ENCODE results near the gene OSBPL6.

OSBPL6 gene

DNA sequence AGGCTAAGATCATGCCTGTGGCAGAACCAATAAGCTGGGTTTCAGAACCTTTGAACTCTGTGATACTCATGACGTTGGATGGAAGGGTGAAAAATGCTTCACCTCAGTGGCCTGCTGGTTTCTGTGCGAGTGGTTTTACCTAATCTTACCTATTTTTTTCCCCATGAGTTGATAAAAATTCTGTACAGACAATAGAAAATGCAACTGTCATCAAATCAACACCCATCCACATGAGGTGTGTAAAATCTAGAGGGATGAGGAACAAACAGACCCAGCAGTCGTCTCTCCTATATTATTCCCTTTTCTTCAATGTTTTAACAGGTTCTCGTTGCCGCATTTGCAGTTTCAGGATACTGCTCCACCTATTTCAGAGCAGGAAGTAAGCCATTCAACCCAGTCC, 189.4 kb downstream of the OSBPL6 start:
- no peak for TF ChIP-seq CTCF (IDR thresholded peaks at IDR 0.05; ENCODE audit: insufficient read depth, missing control alignments)
- DNase-seq (ENCODE audit: insufficient read length, low spot score) (no peak), FAIRE-seq (no peak)

GRCh38 chr2:178385595-178386148, 191.4 kb downstream of the OSBPL6 start:
- no peak for FAIRE-seq
- DNase-seq (ENCODE audit: insufficient read length, low spot score) = no peak
- TF ChIP-seq CTCF (IDR thresholded peaks at IDR 0.05; ENCODE audit: insufficient read depth, missing control alignments) = no peak

DNA sequence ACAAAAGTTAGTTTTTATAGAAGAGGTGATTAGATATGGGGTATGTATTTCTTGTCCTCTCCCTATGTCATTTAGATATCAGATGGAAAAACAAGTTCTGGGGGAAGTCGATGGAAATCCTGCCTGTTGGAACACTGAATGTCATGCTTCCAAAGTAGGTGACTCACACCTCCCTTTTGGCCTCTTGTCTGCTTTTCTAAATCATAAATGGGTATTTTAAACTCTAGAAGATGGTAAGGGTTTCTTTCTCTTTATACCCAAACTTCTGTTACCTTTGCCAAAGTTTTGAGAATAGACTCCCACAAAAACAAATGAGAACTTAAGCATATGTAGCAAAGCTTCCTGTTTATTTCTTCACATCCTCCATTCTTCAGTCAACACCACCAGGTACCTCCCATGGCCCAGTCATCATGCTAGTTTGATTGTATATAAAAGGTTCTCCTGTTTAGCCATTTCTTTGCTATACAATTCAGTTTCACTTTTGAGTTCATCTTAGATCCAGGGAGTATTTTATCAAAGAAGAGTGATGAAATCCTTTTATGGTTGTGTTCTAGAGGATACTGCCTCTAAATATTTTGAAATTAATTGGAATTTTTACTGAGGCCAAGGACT, 192.8 kb downstream of the OSBPL6 start:
- no peak for TF ChIP-seq CTCF (IDR thresholded peaks at IDR 0.05; ENCODE audit: insufficient read depth, missing control alignments)
- FAIRE-seq (no peak), DNase-seq (ENCODE audit: insufficient read length, low spot score) (no peak)

DNA sequence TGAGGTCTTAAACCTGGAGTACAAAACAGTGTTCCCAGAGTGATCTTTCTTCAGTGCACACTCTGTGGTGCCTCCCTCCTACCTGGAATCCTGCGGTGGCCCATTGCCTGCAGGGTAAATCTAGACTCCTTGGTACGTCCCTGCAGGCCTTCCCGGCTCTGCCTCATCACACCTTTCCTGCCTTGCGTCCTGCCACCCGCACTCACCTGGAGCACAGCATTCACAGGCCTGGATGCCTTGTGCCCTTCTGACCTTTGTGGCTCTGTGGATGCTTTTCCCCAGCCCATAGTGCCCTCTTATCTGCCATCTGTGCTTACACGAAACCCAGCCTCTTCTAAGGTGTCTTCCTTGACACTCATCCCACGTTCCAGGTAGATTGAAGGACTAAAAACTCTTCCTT, 194.0 kb downstream of the OSBPL6 start:
- TF ChIP-seq CTCF (IDR thresholded peaks at IDR 0.05; ENCODE audit: insufficient read depth, missing control alignments) = no peak
- no peak for DNase-seq (ENCODE audit: insufficient read length, low spot score)
- no peak for FAIRE-seq

GRCh38 chr2:178391701-178392100, 197.4 kb downstream of the OSBPL6 start:
- DNase-seq (ENCODE audit: insufficient read length, low spot score) = no peak
- TF ChIP-seq CTCF (IDR thresholded peaks at IDR 0.05; ENCODE audit: insufficient read depth, missing control alignments) = no peak
- FAIRE-seq = no peak

DNA sequence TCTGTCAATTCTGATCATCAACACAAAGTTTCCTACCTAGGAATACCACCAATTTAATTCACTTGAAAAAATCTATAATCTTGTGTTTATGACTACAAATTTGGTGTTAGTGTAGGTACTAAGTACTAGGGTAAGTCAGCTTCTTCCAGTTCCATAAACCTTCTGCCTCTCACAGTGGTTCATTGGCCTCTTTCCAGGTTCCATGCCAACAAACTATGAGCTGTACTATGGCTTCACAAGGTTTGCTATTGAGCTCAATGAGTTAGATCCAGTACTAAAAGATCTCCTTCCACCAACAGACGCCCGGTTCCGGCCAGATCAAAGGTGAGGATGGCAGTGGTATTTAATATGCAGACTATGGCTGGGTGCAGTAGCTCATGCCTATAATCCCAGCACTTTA, 197.9 kb downstream of the OSBPL6 start:
- peak; percentile 51 for FAIRE-seq
- TF ChIP-seq CTCF (IDR thresholded peaks at IDR 0.05; ENCODE audit: insufficient read depth, missing control alignments) = no peak
- no peak for DNase-seq (ENCODE audit: insufficient read length, low spot score)

- DNase-seq (ENCODE audit: insufficient read length, low spot score) = no peak
- FAIRE-seq = peak; percentile 99
- TF ChIP-seq CTCF (IDR thresholded peaks at IDR 0.05; ENCODE audit: insufficient read depth, missing control alignments) = no peak
These were observed 200.5 kb downstream of the OSBPL6 start for GRCh38 chr2:178394859-178395258.

Measured in D721Med (cell line).